ENCODE measurements around the gene RNF26.

The RNF26 gene

GRCh38 chr11:119338965-119339588 lies 4.8 kb downstream of the RNF26 start:
- DNase-seq (ENCODE audit: low read depth): no peak
- no peak overlapping the region for H3K4me3 ChIP-seq (ENCODE audit: control insufficient read depth, low read depth, low read length)

GRCh38 chr11:119339589-119340334 lies 5.4 kb downstream of the RNF26 start:
- peak overlapping the region; percentile 38 for H3K4me3 ChIP-seq (ENCODE audit: control insufficient read depth, low read depth, low read length)
- TF ChIP-seq CTCF (conservative IDR thresholded peaks at IDR 0.05; ENCODE audit: control insufficient read depth, insufficient read depth, low read depth, low read length): peak; percentile 52
- DNase-seq (ENCODE audit: low read depth): peak; percentile 46

More at GRCh38 chr11:119338965-119339588, 4.8 kb downstream of the RNF26 start:
- no peak for TF ChIP-seq CTCF (conservative IDR thresholded peaks at IDR 0.05; ENCODE audit: control insufficient read depth, insufficient read depth, low read depth, low read length)

- peak within 1 kb of the TSS; percentile 38 for H3K4me3 ChIP-seq (ENCODE audit: control insufficient read depth, low read depth, low read length)
- DNase-seq (ENCODE audit: low read depth): peak; percentile 67
- no peak for TF ChIP-seq CTCF (conservative IDR thresholded peaks at IDR 0.05; ENCODE audit: control insufficient read depth, insufficient read depth, low read depth, low read length)
Measured at GRCh38 chr11:119340335-119341221, 6.3 kb downstream of the RNF26 start, which contains the start of gene C1QTNF5. TSS of gene C1QTNF5 (minus strand) at chr11:119340883. CDS start at chr11:119340397, 486 bp downstream.

- TF ChIP-seq CTCF (conservative IDR thresholded peaks at IDR 0.05; ENCODE audit: control insufficient read depth, insufficient read depth, low read depth, low read length): no peak
- no peak for DNase-seq (ENCODE audit: low read depth)
- no peak overlapping the region for H3K4me3 ChIP-seq (ENCODE audit: control insufficient read depth, low read depth, low read length)
Measured at GRCh38 chr11:119341222-119342022, 7.1 kb downstream of the RNF26 start.

GRCh38 chr11:119342023-119342300 lies 7.6 kb downstream of the RNF26 start:
- DNase-seq (ENCODE audit: low read depth): no peak
- TF ChIP-seq CTCF (conservative IDR thresholded peaks at IDR 0.05; ENCODE audit: control insufficient read depth, insufficient read depth, low read depth, low read length): no peak

More at GRCh38 chr11:119342023-119342300, 7.6 kb downstream of the RNF26 start:
- H3K4me3 ChIP-seq (ENCODE audit: control insufficient read depth, low read depth, low read length): no peak overlapping the region

Measured in fibroblast of mammary gland (primary cell).